H1 (cell line): Measurements from ENCODE around the gene OXTR. TPM values are rescaled to one million over a fixed set of nuclear protein-coding genes. Genes with fewer than 3 reads are reported as not detected.

Source experiments
- CTCF ChIA-PET: fragments of 300-600 bp; sonication (Branson Sonifier 250); formaldehyde crosslinking; loops from one replicate; lab custom pipeline; 2021; ENCODE audit not compliant: partially characterized antibody; lab: Charles Lee
- POLR2A ChIA-PET: fragments of 300-600 bp; sonication (Branson Sonifier 250); formaldehyde crosslinking; loops from one replicate; lab custom pipeline; 2021; ENCODE audit warnings: inconsistent platforms; ENCODE audit not compliant: partially characterized antibody; lab: Charles Lee
- DNase-seq, 2 experiments: peaks; one replicate each; pipeline versions ENCODE4 v3.0.0 to v3.0.0-alpha.2; 2010 to 2022; ENCODE audit warnings: low spot score in 2 of 2, low read depth in 1 of 2, mixed read lengths in 1 of 2
- FAIRE-seq: peaks from 2 replicates; lab custom pipeline; 2011; peaks lifted over from hg19 to GRCh38; lab: Jason Lieb, UNC
- H2AFZ ChIP-seq: 2 replicates; pipeline ENCODE4 v1.8.1; 2012; ENCODE audit warnings: low read length, inconsistent platforms
- H2AK5ac ChIP-seq: 2 replicates; pipeline ENCODE4 v1.6.1; 2013; ENCODE audit warnings: low read depth, low read length
- H2BK120ac ChIP-seq: replicated peaks from 2 replicates; pipeline ENCODE3; 2013; ENCODE audit warnings: low read depth, low read length, inconsistent platforms
- H2BK12ac ChIP-seq: 2 replicates; pipeline ENCODE4 v1.6.1; 2013; ENCODE audit warnings: low read depth, low read length
- H2BK15ac ChIP-seq: 2 replicates; pipeline ENCODE4 v1.6.1; 2013; ENCODE audit warnings: low read length
- H2BK20ac ChIP-seq: 2 replicates; pipeline ENCODE4 v1.6.1; 2013; ENCODE audit warnings: low read length
- H2BK5ac ChIP-seq: 2 replicates; pipeline ENCODE4 v1.6.1; 2013; ENCODE audit warnings: low read depth, low read length
- H3K14ac ChIP-seq: 2 replicates; pipeline ENCODE4 v1.6.1; 2013; ENCODE audit warnings: inconsistent platforms; ENCODE audit not compliant: insufficient read length
- H3K18ac ChIP-seq: 2 replicates; pipeline ENCODE4 v1.6.1; 2013; ENCODE audit warnings: low read length; ENCODE audit errors: extremely low read depth
- H3K23ac ChIP-seq: 2 replicates; pipeline ENCODE4 v1.6.1; 2013; ENCODE audit warnings: inconsistent platforms; ENCODE audit not compliant: insufficient read length
- H3K23me2 ChIP-seq: 2 replicates; pipeline ENCODE4 v1.6.1; 2013; ENCODE audit warnings: low read depth, low read length
- H3K27ac ChIP-seq: 2 replicates; pipeline ENCODE4 v1.6.1; 2011; ENCODE audit warnings: low read depth, low read length, inconsistent platforms
- H3K27me3 ChIP-seq, 4 experiments: replicated peaks in 1 of 4; 1 replicate in 1 of 4; 2 replicates in 3 of 4; pipeline versions ENCODE4 v1.6.1 to v1.8.1; 2011 to 2013; ENCODE audit warnings: low read length in 3 of 4, mild to moderate bottlenecking in 3 of 4, inconsistent platforms in 2 of 4, mixed read lengths in 2 of 4, moderate library complexity in 1 of 4; ENCODE audit not compliant: control insufficient read depth in 3 of 4, insufficient read depth in 3 of 4; ENCODE audit errors: extremely low read depth in 1 of 4
- H3K36me3 ChIP-seq, 4 experiments: 2 replicates each; pipeline versions ENCODE4 v1.6.1 to v1.8.1; 2011 to 2013; ENCODE audit warnings: mild to moderate bottlenecking in 4 of 4, low read length in 3 of 4, moderate library complexity in 2 of 4, control low read depth in 1 of 4, inconsistent platforms in 1 of 4; ENCODE audit not compliant: insufficient read depth in 4 of 4, control insufficient read depth in 2 of 4
- H3K4ac ChIP-seq: replicated peaks from 2 replicates; pipeline ENCODE3; 2013; ENCODE audit warnings: low read length, low read depth, mixed read lengths, inconsistent platforms; ENCODE audit not compliant: insufficient read length
- H3K4me1 ChIP-seq, 4 experiments: replicated peaks in 1 of 4; 1 replicate in 1 of 4; 2 replicates in 3 of 4; pipeline versions ENCODE4 v1.6.1 to v1.8.1; 2011 to 2013; ENCODE audit warnings: low read length in 3 of 4, inconsistent platforms in 2 of 4, mixed read lengths in 1 of 4; ENCODE audit not compliant: insufficient read depth in 4 of 4, control insufficient read depth in 3 of 4
- H3K4me2 ChIP-seq, 2 experiments: 2 replicates each; pipeline versions ENCODE4 v1.6.1 to v1.8.1; 2011 to 2013; ENCODE audit warnings: low read depth in 2 of 2, low read length in 2 of 2, control low read depth in 1 of 2, inconsistent platforms in 1 of 2, mild to moderate bottlenecking in 1 of 2; ENCODE audit not compliant: insufficient read depth in 1 of 2
- H3K4me3 ChIP-seq, 4 experiments: fragments of 200-600, 300-600 bp in 1 of 4; sonication (generic), shearing (Covaris generic), sonication (Bioruptor Twin) in 1 of 4; 2 replicates each; pipeline versions ENCODE4 v1.5.1 to v1.8.1; 2011 to 2016; ENCODE audit warnings: low read length in 4 of 4, low read depth in 3 of 4, control low read depth in 2 of 4, inconsistent platforms in 2 of 4, mild to moderate bottlenecking in 2 of 4, mixed read lengths in 1 of 4, moderate library complexity in 1 of 4; ENCODE audit not compliant: insufficient read depth in 2 of 4; ENCODE audit errors: extremely low read depth in 1 of 4
- H3K56ac ChIP-seq: replicated peaks from 2 replicates; pipeline ENCODE3; 2013; ENCODE audit warnings: low read depth, mild to moderate bottlenecking, mixed read lengths, low read length, inconsistent platforms; ENCODE audit not compliant: insufficient read length
- H3K79me1 ChIP-seq: 2 replicates; pipeline ENCODE4 v1.6.1; 2013; ENCODE audit warnings: low read depth, low read length, control low read depth
- H3K79me2 ChIP-seq, 2 experiments: 2 replicates each; pipeline versions ENCODE4 v1.6.1 to v1.8.1; 2012 to 2013; ENCODE audit warnings: low read length in 2 of 2, mild to moderate bottlenecking in 2 of 2, inconsistent platforms in 1 of 2; ENCODE audit not compliant: insufficient read depth in 2 of 2, control insufficient read depth in 1 of 2
- H3K9ac ChIP-seq, 4 experiments: replicated peaks in 1 of 4; 1 replicate in 1 of 4; 2 replicates in 3 of 4; pipeline versions ENCODE4 v1.6.1 to v1.8.1; 2011 to 2013; ENCODE audit warnings: low read depth in 3 of 4, low read length in 3 of 4, control low read depth in 2 of 4, mild to moderate bottlenecking in 2 of 4, moderate library complexity in 2 of 4, inconsistent platforms in 1 of 4; ENCODE audit errors: extremely low read depth in 1 of 4
- H3K9me3 ChIP-seq, 2 experiments: 2 replicates each; pipeline versions ENCODE4 v1.6.1 to v1.8.1; 2012 to 2013; ENCODE audit warnings: mild to moderate bottlenecking in 2 of 2, moderate library complexity in 2 of 2, control low read depth in 1 of 2, inconsistent platforms in 1 of 2, low read depth in 1 of 2, low read length in 1 of 2, mixed read lengths in 1 of 2; ENCODE audit not compliant: insufficient read depth in 2 of 2
- H4K20me1 ChIP-seq, 2 experiments: replicated peaks in 1 of 2; 2 replicates each; pipeline versions ENCODE3 to v1.8.1; 2011 to 2013; ENCODE audit warnings: inconsistent platforms in 2 of 2, low read length in 2 of 2, mild to moderate bottlenecking in 1 of 2; ENCODE audit not compliant: insufficient read depth in 2 of 2, control insufficient read depth in 1 of 2
- H4K5ac ChIP-seq: 2 replicates; pipeline ENCODE4 v1.6.1; 2013; ENCODE audit warnings: low read length, low read depth, mixed read lengths, inconsistent platforms; ENCODE audit not compliant: insufficient read length
- H4K8ac ChIP-seq: 2 replicates; pipeline ENCODE4 v1.8.0; 2013; ENCODE audit warnings: mild to moderate bottlenecking, moderate library complexity, low read length, inconsistent platforms; ENCODE audit not compliant: insufficient read depth; ENCODE audit errors: extremely low read depth
- H4K91ac ChIP-seq: replicated peaks from 2 replicates; pipeline ENCODE3; 2013; ENCODE audit warnings: low read length, mixed read lengths, inconsistent platforms; ENCODE audit not compliant: insufficient read length
- BCL11A ChIP-seq, 2 experiments: IDR thresholded peaks; one replicate each; pipeline ENCODE4 v1.6.1; 2011; ENCODE audit warnings: low read depth in 2 of 2, low read length in 2 of 2, mild to moderate bottlenecking in 2 of 2
- GABPA ChIP-seq: IDR thresholded peaks from 2 replicates; pipeline ENCODE4 v1.6.1; 2011; ENCODE audit warnings: mild to moderate bottlenecking, low read length, moderate library complexity, borderline replicate concordance; ENCODE audit not compliant: insufficient read depth
- JUN ChIP-seq: IDR thresholded peaks from 2 replicates; pipeline ENCODE4 v1.6.1; 2011; ENCODE audit warnings: low read depth, mild to moderate bottlenecking, improper control_type of control experiment, low read length
- JUND ChIP-seq: IDR thresholded peaks from 2 replicates; pipeline ENCODE4 v1.6.1; 2011; ENCODE audit warnings: mild to moderate bottlenecking, improper control_type of control experiment, low read length
- KDM1A ChIP-seq: fragments of 200-600, 300-600 bp; sonication (generic); IDR thresholded peaks from 2 replicates; pipeline ENCODE4 v1.7.1; 2016; ENCODE audit warnings: mild to moderate bottlenecking, low read length, borderline replicate concordance
- NRF1 ChIP-seq: IDR thresholded peaks from 2 replicates; pipeline ENCODE4 v1.6.1; 2011; ENCODE audit warnings: mild to moderate bottlenecking, low read depth, low read length, improper control_type of control experiment
- POU5F1 ChIP-seq: IDR thresholded peaks from 2 replicates; pipeline ENCODE4 v1.6.1; 2011; ENCODE audit warnings: low read depth, mild to moderate bottlenecking, low read length, moderate library complexity
- SAP30 ChIP-seq: fragments of 300-600 bp; sonication (generic); IDR thresholded peaks from 2 replicates; pipeline ENCODE4 v1.7.1; 2012; ENCODE audit warnings: low read length, moderate library complexity, mild to moderate bottlenecking, inconsistent platforms; ENCODE audit not compliant: insufficient read depth, insufficient replicate concordance
- SP1 ChIP-seq: IDR thresholded peaks from 2 replicates; pipeline ENCODE4 v1.6.1; 2011; ENCODE audit warnings: low read depth, low read length
- TCF12 ChIP-seq: IDR thresholded peaks from 2 replicates; pipeline ENCODE4 v1.6.1; 2011; ENCODE audit warnings: low read depth, mild to moderate bottlenecking, low read length
- WGBS, 2 experiments: shearing (Covaris generic) in 1 of 2; methylation state at CpG; one replicate each; pipeline versions ENCODE4 v1.1.6 to v1.1.7; 2013 to 2015; ENCODE audit warnings: low lambda C conversion rate in 2 of 2, mixed read lengths in 2 of 2, inconsistent platforms in 1 of 2, low coverage in 1 of 2, missing lambda C conversion rate in 1 of 2; ENCODE audit not compliant: insufficient replicate concordance in 2 of 2, insufficient coverage in 1 of 2, insufficient read length in 1 of 2; ENCODE audit errors: extremely low coverage in 1 of 2, missing lambda C conversion rate in 1 of 2; 5-methylcytosine and 5-hydroxymethylcytosine counted together
- polyA plus RNA-seq, 7 experiments: library from polyadenylated mRNA; depleted of rRNA in 3 of 7; stranded (reverse) in 5 of 7; unstranded in 2 of 7; fragments of >200 nt in 5 of 7; fragments of 200-250 nt in 2 of 7; gene quantifications; 1 replicate in 5 of 7; 2 replicates in 1 of 7; 4 replicates in 1 of 7; pipeline versions ENCODE4 v1.2.1 to v1.2.3, GENCODE V29; 2011 to 2013; ENCODE audit warnings: missing spikeins in 2 of 7, mixed read lengths in 2 of 7
- total RNA-seq: library from RNA; stranded (reverse); fragmentation: NEBNext Ultra II Directional; extraction: Animal tissue kit (Norgen Biotek cat#: 25700); gene quantifications from 2 replicates; pipeline ENCODE4 v1.2.1, GENCODE V29; 2021
- TF ChIP-seq, protein P1 (sequence below): IDR thresholded peaks from 2 replicates; pipeline ENCODE4 v1.6.1; 2011; ENCODE audit warnings: low read length, improper control_type of control experiment

Gene OXTR
- total and polyA plus RNA-seq, 2 of the 8 experiments (the other 6 are each of a cell fraction or from before 2014, with no cell fraction given): 0.77 to 2.3 TPM

DNA sequence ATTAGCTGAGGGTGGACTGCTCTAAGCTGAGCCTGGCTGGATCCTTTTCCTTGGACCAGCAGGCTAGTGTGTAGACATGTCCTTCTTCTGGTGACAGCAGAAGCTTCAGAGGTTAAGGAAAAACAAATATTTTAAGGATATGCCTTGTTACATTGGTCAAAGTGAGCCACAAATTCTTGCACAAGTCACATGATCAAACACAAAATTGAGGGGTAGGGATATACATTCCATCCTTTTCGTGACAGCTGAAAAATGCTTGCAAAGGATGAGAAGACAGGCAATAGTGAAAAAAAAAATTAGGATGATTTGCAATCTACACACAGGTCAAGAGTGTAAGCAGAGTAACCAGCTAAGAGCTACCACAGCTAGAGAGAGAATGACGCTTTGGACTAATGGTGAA lies 21.1 kb upstream of the OXTR start:
- Histone ChIP-seq H3K4me1 (no peaks in the 10 kb centered on the region), H2AFZ (no peak overlapping the region), H2BK12ac (no peak overlapping the region), H2BK15ac (no peak overlapping the region), H2BK5ac (no peak overlapping the region), H2AK5ac (no peak overlapping the region), H3K18ac (no peak overlapping the region), H3K4ac (no peak overlapping the region), H2BK120ac (no peak overlapping the region), H3K56ac (no peak overlapping the region), H4K91ac (no peak overlapping the region), H3K4me3 (no peak overlapping the region), H2BK20ac (no peak overlapping the region), H3K79me2 (no peaks in the 10 kb centered on the region), H3K79me1 (no peaks in the 10 kb centered on the region), H3K23me2 (no peaks in the 10 kb centered on the region), H3K27me3 (no peaks in the 10 kb centered on the region), H3K23ac (no peak overlapping the region), H3K36me3 (no peaks in the 10 kb centered on the region), H3K4me2 (no peak overlapping the region), H4K20me1 (no peaks in the 10 kb centered on the region)
- ChIA-PET POLR2A (interaction anchor here (0.6 kb wide), 1 partner anchor 61 kb away, joined by 3 read pairs; no protein-coding TSS in a partner anchor), CTCF (interaction anchor here (0.7 to 0.8 kb wide), 2 partner anchors 16 to 22 kb away, joined by 3 read pairs; no protein-coding TSS in a partner anchor)
- no peak for TF ChIP-seq JUND
- no peak for TF ChIP-seq TCF12
- TF ChIP-seq POU5F1: no peak
- no peak for TF ChIP-seq JUN
- TF ChIP-seq, protein P1, sequence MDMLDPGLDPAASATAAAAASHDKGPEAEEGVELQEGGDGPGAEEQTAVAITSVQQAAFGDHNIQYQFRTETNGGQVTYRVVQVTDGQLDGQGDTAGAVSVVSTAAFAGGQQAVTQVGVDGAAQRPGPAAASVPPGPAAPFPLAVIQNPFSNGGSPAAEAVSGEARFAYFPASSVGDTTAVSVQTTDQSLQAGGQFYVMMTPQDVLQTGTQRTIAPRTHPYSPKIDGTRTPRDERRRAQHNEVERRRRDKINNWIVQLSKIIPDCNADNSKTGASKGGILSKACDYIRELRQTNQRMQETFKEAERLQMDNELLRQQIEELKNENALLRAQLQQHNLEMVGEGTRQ: no peak
- TF ChIP-seq SP1: no peak
- TF ChIP-seq GABPA: no peak
- TF ChIP-seq NRF1: no peak
- no peak for TF ChIP-seq KDM1A
- no peak for TF ChIP-seq BCL11A (IDR thresholded peaks at IDR 0.05; ENCODE audit: low read depth in 2 of 2, low read length in 2 of 2)
- no peak for TF ChIP-seq SAP30
- TF ChIP-seq, all 59 proteins: peak for 0
- no peaks in the 10 kb centered on the region; a peak in 1 of 4 replicates for H3K9me3 ChIP-seq
- no peak for FAIRE-seq
- H3K14ac ChIP-seq: no peak overlapping the region
- no peak overlapping the region for H4K5ac ChIP-seq
- no peak overlapping the region for H3K27ac ChIP-seq
- DNase-seq: no peak
- 89% methylated on average over 2 of the region's 2 CpGs; no CpG with 5 or more reads in 1 of the 2 experiments for WGBS, 2 experiments
- no peak overlapping the region for H4K8ac ChIP-seq
- no peak overlapping the region for H3K9ac ChIP-seq
